HepG2 (cell line): ENCODE measurements around the gene AGAP1. TPM values are rescaled to one million over a fixed set of nuclear protein-coding genes. Genes with fewer than 3 reads are reported as not detected.

Experiments
- ATAC-seq: fragments of 200-7000 bp; cut with Tn5 transposase; 3 replicates; pipeline ENCODE4 v1.9.1; 2020; ENCODE audit warnings: mild to moderate bottlenecking, moderate library complexity
- BruUV-seq: library from RNA; stranded (reverse); fragments of 400-500 nt; replicated peaks from 2 replicates; lab custom pipeline; 2021; lab: Mats Ljungman, UMichigan
- CTCF ChIA-PET: fragments of 300-600 bp; formaldehyde crosslinking; extraction: SDS; loops from one replicate; lab custom pipeline; 2021; ENCODE audit warnings: low total read pairs, inconsistent platforms, low intra/inter-chr PET ratio; lab: Yijun Ruan, JAX
- POLR2A ChIA-PET: fragments of 350-600 bp; sonication (Branson Sonifier 250); formaldehyde crosslinking; loops from one replicate; lab custom pipeline; 2020; ENCODE audit warnings: antibody characterized with exemption, inconsistent platforms; lab: Yijun Ruan, JAX
- DNase-seq: peaks from one replicate; pipeline ENCODE4 v3.0.0-alpha.2; 2015; ENCODE audit warnings: low spot score
- FAIRE-seq: peaks from 3 replicates; lab custom pipeline; 2011; peaks lifted over from hg19 to GRCh38; lab: Jason Lieb, UNC
- H2AFZ ChIP-seq: one replicate; pipeline ENCODE4 v1.6.1; 2011; ENCODE audit warnings: low read length, inconsistent platforms
- H3K27ac ChIP-seq: fragments of 300-600 bp; 3 replicates; pipeline ENCODE4 v1.8.0; 2011; ENCODE audit warnings: mixed run types, mild to moderate bottlenecking, mixed read lengths, low read length, inconsistent platforms; ENCODE audit not compliant: insufficient read depth; ENCODE audit errors: extremely low read length
- H3K27me3 ChIP-seq, 2 experiments: fragments of 200-600 bp in 1 of 2; 2 replicates in 1 of 2; 3 replicates in 1 of 2; pipeline versions ENCODE4 v1.6.0 to v1.8.0; 2011; ENCODE audit warnings: low read length in 2 of 2, mild to moderate bottlenecking in 2 of 2, moderate library complexity in 2 of 2, inconsistent platforms in 1 of 2; ENCODE audit not compliant: insufficient read depth in 2 of 2, control insufficient read depth in 1 of 2
- H3K36me3 ChIP-seq, 2 experiments: fragments of 200-600 bp in 1 of 2; replicated peaks in 1 of 2; 2 replicates in 1 of 2; 3 replicates in 1 of 2; pipeline versions ENCODE4 v1.5.1 to v1.8.0; 2011; ENCODE audit warnings: low read length in 2 of 2, inconsistent platforms in 1 of 2; ENCODE audit not compliant: insufficient read depth in 2 of 2, control insufficient read depth in 1 of 2
- H3K4me1 ChIP-seq: 2 replicates; pipeline ENCODE4 v1.5.1; 2012; ENCODE audit warnings: low read length, inconsistent platforms; ENCODE audit not compliant: insufficient read depth
- H3K4me2 ChIP-seq: 2 replicates; pipeline ENCODE4 v1.6.0; 2011; ENCODE audit warnings: low read depth, low read length, inconsistent platforms
- H3K4me3 ChIP-seq, 3 experiments: fragments of 200-600 bp in 1 of 3; sonication (generic), shearing (Covaris generic) in 1 of 3; replicated peaks in 1 of 3; 2 replicates each; pipeline ENCODE4 v1.5.1; 2011 to 2016; ENCODE audit warnings: low read length in 3 of 3, inconsistent platforms in 2 of 3, low read depth in 2 of 3, mild to moderate bottlenecking in 2 of 3, control low read depth in 1 of 3, mixed read lengths in 1 of 3; ENCODE audit not compliant: insufficient read depth in 1 of 3
- H3K79me2 ChIP-seq: one replicate; pipeline ENCODE4 v1.6.1; 2011; ENCODE audit warnings: low read length, inconsistent platforms; ENCODE audit not compliant: insufficient read depth
- H3K9ac ChIP-seq: 2 replicates; pipeline ENCODE4 v1.6.0; 2011; ENCODE audit warnings: mild to moderate bottlenecking, low read depth, low read length, inconsistent platforms; ENCODE audit not compliant: insufficient read depth
- H3K9me3 ChIP-seq: 2 replicates; pipeline ENCODE4 v1.5.1; 2012; ENCODE audit warnings: mild to moderate bottlenecking, low read length
- H4K20me1 ChIP-seq: 2 replicates; pipeline ENCODE4 v1.6.0; 2011; ENCODE audit warnings: inconsistent platforms, mild to moderate bottlenecking, low read length, moderate library complexity; ENCODE audit not compliant: insufficient read depth
- CEBPB ChIP-seq: IDR thresholded peaks from 2 replicates; pipeline ENCODE4 v1.6.1; 2011; ENCODE audit warnings: low read depth, low read length, improper control_type of control experiment, borderline replicate concordance
- NFKB2 ChIP-seq: sonication (generic); formaldehyde crosslinking; IDR thresholded peaks from 2 replicates; pipeline ENCODE4 v1.4.0; 2020; ENCODE audit warnings: missing genetic modification reagents, borderline replicate concordance
- RXRB ChIP-seq: IDR thresholded peaks from 2 replicates; pipeline ENCODE4 v1.6.1; 2016; ENCODE audit warnings: borderline replicate concordance, missing genetic modification reagents, missing compliant biosample characterization
- ZNF280D ChIP-seq: sonication (generic); formaldehyde crosslinking; IDR thresholded peaks from 2 replicates; pipeline ENCODE4 v1.5.1; 2020; ENCODE audit warnings: mild to moderate bottlenecking, missing genetic modification reagents
- ZNF687 ChIP-seq: sonication (generic); formaldehyde crosslinking; IDR thresholded peaks from 2 replicates; pipeline ENCODE4 v1.5.1; 2020; ENCODE audit warnings: mild to moderate bottlenecking, missing genetic modification reagents, moderate library complexity
- WGBS: methylation state at CpG from one replicate; pipeline ENCODE4 v1.1.6; 2017; ENCODE audit warnings: low lambda C conversion rate; 5-methylcytosine and 5-hydroxymethylcytosine counted together
- in situ Hi-C: cut with HindIII; loops from 2 replicates; pipeline ENCODE4 v1.10.0; 2017; ENCODE audit warnings: low pct_unique_long_range_greater_than_20kb; ENCODE audit not compliant: extremely low pct_ligation_motif_present
- intact Hi-C: fragments of 100-400 bp; cut with micrococcal nuclease; formaldehyde crosslinking; loops from one replicate; pipeline ENCODE4 v1.10.0; 2022; ENCODE audit not compliant: unreplicated experiment
- polyA plus RNA-seq, 8 experiments: library from polyadenylated mRNA; depleted of rRNA in 3 of 8; stranded (reverse) in 7 of 8; unstranded in 1 of 8; fragments of >200 nt; fragmentation: Illumina TruSeq in 4 of 8; extraction: Trizol in 4 of 8; gene quantifications; 2 replicates each; pipeline versions ENCODE4 v1.2.1 to v1.2.3, GENCODE V29; 2011 to 2016; ENCODE audit warnings: low read depth in 4 of 8, missing spikeins in 1 of 8, mixed read lengths in 1 of 8; ENCODE audit not compliant: insufficient read depth in 1 of 8
- total RNA-seq, 5 experiments: library from RNA; depleted of rRNA; stranded (reverse); fragments of >200 nt; fragmentation: Illumina TruSeq; extraction: Trizol; gene quantifications; 2 replicates each; pipeline ENCODE4 v1.2.3, GENCODE V29; 2016; ENCODE audit warnings: low read depth in 1 of 5

AGAP1 gene
- total and polyA plus RNA-seq, 2 of the 13 experiments (the other 11 are each of a cell fraction or from before 2014, with no cell fraction given), result 21.2 to 32.7 TPM

GRCh38 chr2:235568431-235568830 lies 74.6 kb downstream of the AGAP1 start:
- in situ Hi-C loops, result no loop called here
- Histone ChIP-seq H3K27me3 (no peaks in the 10 kb centered on the region), H4K20me1 (peaks cover 15% of the 10 kb centered on the region), H3K4me1 (peaks cover 16% of the 10 kb centered on the region; the same call in 1 of the 2 replicates), H3K36me3 (peaks cover 0 to 6% of the 10 kb centered on the region in 2 experiments; a peak in 2 of 5 replicates), H3K9me3 (peaks cover 11% of the 10 kb centered on the region), H3K9ac (no peak overlapping the region), H3K4me2 (no peak overlapping the region), H3K79me2 (peaks cover 59% of the 10 kb centered on the region), H2AFZ (no peak overlapping the region), H3K27ac (no peak overlapping the region), H3K4me3 (no peak overlapping the region)
- ATAC-seq (no peak), FAIRE-seq (no peak), DNase-seq (no peak)
- 95% methylated on average over 9 of the region's 9 CpGs for WGBS
- intact Hi-C loops, result no loop called here
- ChIA-PET CTCF (no interaction called here), POLR2A (no interaction called here)
- TF ChIP-seq NFKB2 (CRISPR knock-in tag) (no peak), CEBPB (0 out of 2 replicates have a peak, but pooled peaks have one; percentile 10), RXRB (CRISPR knock-in tag) (no peak), ZNF687 (CRISPR knock-in tag) (0 out of 2 replicates have a peak, but pooled peaks have one; percentile 5), ZNF280D (CRISPR knock-in tag) (peak; percentile 78; the same call in 1 of the 2 replicates)
- no TSS peak for BruUV-seq
